Activated CD4-positive, CD25-positive, alpha-beta regulatory T cell treated with anti-CD3 and anti-CD28 coated beads, Interleukin-2, amount 50 U/mL, for 16 hours (primary cell): ENCODE results near the gene SACM1L.
"Not testable (repeated sequence)": the region's sequence is repeated elsewhere in the genome, so short reads cannot be mapped to it uniquely, and the experiment has no call there.

Experiments
- DNase-seq: peaks from one replicate; pipeline ENCODE4 v3.0.0-alpha.2; 2020; ENCODE audit warnings: low read depth, low spot score

SACM1L gene

DNA sequence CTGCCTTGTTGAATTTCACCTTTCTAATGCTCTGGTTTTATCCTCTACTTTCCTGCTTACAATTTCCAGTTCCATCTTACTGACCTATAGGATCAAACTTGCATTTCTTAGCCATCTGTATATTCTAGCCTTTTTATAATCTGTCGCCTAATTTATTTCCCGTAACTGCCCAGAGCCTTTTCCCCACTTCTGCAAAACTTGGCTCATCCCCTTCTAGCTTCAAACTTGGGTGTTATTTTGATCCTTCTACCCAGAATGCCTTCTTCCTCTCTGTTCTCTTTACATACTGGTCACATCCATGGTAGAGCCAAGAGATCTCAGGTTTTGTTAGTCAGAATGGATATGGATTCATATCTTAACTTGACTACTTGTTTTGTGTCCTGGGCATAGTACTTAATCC is 2.6 kb downstream of the SACM1L start:
- no peak for DNase-seq

GRCh38 chr3:45692866-45693265 is 3.7 kb downstream of the SACM1L start:
- DNase-seq, result no peak

GRCh38 chr3:45693941-45694521 is 4.8 kb downstream of the SACM1L start:
- no peak for DNase-seq

DNA sequence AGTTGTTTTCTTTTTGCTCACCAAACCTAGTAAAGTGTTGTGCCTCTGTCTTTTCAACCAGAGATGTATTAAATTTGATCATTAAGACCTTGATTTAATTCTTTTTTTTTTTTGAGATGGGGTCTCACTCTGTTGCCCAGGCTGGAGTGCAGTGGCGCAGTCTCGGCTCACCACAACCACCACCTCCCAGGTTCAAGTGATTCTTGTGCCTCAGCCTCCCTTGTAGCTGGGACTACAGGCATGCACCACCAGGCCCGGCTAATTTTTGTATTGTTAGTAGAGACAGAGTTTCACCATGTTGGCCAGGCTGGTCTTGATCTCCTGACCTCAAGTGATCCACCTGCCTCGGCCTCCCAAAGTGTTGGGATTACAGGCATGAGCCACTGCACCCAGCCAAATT is 6.0 kb downstream of the SACM1L start:
- not testable (repeated sequence) for DNase-seq

GRCh38 chr3:45700570-45701073 is 11.4 kb downstream of the SACM1L start:
- no peak for DNase-seq

DNA sequence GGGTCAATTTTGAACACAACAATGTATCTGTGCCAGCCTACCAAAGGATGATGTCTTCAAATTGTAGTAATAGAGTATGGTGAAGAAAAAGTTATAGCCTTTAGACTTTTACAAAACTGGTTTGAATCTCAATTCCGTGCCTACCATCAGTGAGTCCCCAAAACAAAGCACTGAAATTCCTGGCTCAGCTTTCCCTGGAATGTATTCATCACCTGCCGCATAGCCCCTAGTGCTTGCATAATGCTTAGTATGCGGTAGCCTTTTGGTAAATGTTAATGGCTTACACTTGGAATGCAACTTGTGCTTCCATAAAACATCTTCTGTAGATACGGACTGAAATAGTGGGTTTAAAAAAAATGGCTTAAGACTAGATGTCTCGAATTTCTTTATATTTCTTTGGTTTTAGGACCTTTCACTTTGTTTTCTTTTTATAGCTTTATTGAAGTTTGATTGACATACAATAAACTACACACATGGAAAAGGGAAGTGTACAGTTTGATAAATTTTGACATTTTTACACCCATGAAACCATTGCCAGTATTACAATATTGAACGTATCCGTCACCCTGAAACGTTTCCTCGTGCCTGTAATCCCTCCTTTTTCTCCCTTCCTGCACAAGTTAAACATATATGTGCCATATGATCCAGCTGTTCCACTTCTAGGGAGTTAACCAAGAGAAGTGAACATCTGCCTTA is 12.1 kb downstream of the SACM1L start:
- DNase-seq, result no peak

DNA sequence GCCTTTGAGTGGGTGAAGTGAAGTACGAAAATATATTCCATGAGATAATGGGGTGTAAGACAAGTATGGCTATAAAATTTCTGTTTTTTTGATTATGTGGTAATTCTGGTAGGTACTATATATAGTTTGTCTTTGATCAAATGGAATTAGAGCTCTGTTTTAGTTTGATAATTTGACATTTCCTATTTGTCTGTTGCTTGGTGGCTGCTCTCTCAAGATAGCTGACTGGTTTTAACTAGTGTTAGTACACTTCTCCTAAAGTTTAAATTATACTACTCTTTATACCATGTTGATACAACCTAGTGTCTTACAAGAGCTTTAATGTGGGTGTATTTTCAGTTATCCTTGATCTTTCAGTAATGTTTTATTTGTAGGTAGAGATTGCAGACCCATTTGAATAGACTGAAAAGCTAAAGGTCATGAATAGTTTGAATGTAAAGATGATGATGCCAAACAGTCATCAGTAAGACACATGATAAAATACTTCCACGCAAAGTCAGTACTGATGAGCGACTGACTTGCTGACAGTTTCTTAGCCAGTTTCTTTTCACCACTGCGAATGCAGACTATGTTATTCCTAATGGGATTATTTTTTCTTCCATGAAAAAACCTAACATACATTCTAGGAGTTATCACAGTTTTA is 15.2 kb downstream of the SACM1L start:
- no peak for DNase-seq

- no peak for DNase-seq
Observed at GRCh38 chr3:45705839-45706808, 16.9 kb downstream of the SACM1L start.

GRCh38 chr3:45711931-45712330 is 22.7 kb downstream of the SACM1L start:
- no peak for DNase-seq

DNA sequence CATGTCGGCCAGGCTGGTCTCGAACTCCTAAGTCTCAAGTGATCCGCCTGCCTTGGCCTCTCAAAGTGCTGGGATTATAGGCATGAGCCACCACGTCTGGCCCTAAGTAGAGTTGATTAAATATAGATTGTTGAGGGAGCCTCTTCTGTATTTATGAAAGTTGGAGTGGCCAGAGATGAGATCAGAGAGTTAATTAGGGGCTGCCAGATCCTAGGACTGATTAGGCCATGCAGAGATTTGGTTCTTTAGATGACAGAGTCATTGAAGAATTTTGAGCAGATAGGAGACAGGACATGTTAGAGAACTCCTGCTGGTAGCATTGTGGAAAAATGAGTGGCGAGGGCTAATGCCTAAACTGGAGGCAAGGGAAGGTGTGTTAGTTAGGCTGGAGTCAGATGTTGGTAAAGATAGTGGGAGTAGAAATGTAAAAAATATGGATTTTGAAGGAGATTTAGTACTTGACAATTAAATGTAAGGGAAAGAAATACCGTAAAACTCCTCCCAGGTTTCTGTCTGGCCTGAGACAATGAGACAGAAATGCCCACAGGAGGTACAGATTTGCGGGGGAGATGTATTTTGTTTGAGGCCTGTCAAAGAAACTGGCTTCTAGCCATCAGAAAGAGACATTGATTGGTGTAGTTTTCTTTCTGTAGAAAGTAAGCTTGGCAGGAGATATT is 23.4 kb downstream of the SACM1L start:
- DNase-seq, result no peak

- no peak for DNase-seq
Observed at GRCh38 chr3:45715945-45716344, 26.7 kb downstream of the SACM1L start.

- DNase-seq, result no peak
Observed at GRCh38 chr3:45716790-45717336, 27.7 kb downstream of the SACM1L start.

- no peak for DNase-seq
Observed at GRCh38 chr3:45719655-45720487, 30.7 kb downstream of the SACM1L start.

DNA sequence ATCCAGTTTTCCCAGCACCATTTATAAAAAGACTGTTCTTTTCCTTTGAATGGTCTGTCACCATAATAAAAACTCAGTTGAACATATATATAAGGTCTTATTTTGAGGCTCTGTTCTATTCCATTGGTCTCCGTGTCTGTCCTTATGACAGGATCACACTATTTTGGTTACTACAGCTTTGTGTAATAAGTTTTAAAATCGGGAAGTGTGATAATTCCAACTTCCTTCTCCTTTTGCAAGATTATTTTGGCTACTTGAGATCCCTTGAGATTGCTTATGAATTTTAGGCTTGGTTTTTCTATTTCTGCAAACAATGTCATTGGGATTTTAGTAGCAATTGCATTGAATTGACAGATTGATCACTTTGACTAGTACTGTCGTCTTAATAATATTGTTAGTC is 35.7 kb downstream of the SACM1L start:
- DNase-seq, result no peak

DNA sequence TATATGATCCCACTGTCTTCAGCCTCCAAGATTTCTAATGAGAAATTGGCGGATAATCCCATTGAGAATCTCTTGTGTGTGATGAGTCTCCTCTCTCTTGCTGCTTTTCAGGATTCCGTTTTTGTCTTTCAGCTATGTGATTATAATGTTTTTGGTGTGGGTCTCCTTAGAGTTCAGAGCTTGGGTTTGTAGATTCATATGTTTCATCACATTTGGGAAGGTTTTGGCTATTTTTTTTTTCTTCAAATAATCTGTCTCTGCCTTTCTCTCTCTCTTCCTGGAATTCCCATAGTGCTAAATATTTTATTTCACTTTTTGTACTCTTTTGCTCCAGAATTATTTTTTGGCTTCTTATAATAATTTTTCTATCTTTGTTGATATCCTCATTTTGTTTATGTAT is 40.4 kb downstream of the SACM1L start:
- no peak for DNase-seq

GRCh38 chr3:45730409-45731154 is 41.4 kb downstream of the SACM1L start:
- DNase-seq, result no peak

- DNase-seq, result no peak
Observed at GRCh38 chr3:45736707-45737106, 47.5 kb downstream of the SACM1L start.

DNA sequence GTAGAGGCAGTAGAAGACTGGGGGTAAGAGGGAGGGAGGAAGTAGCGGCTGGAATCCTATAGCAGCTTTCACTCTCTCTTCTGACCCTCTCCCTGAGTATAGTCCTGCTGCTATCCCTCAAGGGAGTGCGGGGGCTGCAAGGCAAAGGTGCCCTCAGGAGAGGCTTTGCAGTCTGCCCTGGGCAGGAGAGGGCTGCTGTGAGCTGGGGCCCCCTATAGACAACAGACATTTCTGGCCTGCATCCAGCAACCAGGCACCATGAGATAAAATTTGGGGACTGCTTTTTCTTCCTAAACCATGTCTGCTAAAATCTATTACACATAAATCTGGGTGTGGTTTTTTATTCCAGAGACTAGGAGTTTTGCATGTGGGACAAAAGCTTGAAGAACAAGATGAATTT is 48.0 kb downstream of the SACM1L start:
- no peak for DNase-seq

- DNase-seq, result no peak
Observed at GRCh38 chr3:45739991-45740390, 50.8 kb downstream of the SACM1L start.
